Neutrophil (primary cell): ENCODE data around the gene LARP4.
A peak's percentile ranks its signal among the peaks of the same experiment; 100 is the strongest.

Experiments used
- H3K27ac ChIP-seq: fragments of 200-600 bp; sonication (generic); 2 replicates; pipeline ENCODE4 v1.5.1; 2016; ENCODE audit warnings: mild to moderate bottlenecking, moderate library complexity
- H3K27me3 ChIP-seq: fragments of 200-600 bp; sonication (generic); 2 replicates; pipeline ENCODE4 v1.6.0; 2016; ENCODE audit warnings: mild to moderate bottlenecking
- H3K36me3 ChIP-seq: fragments of 200-600 bp; sonication (generic); 2 replicates; pipeline ENCODE4 v1.5.1; 2017
- H3K4me1 ChIP-seq, 2 experiments: fragments of 200-600 bp in 1 of 2; sonication (generic) in 1 of 2; 1 replicate in 1 of 2; 2 replicates in 1 of 2; pipeline versions ENCODE4 v1.5.1 to v1.6.1; 2013 to 2016; ENCODE audit warnings: low read depth in 1 of 2, low read length in 1 of 2, mild to moderate bottlenecking in 1 of 2, moderate library complexity in 1 of 2; ENCODE audit not compliant: control insufficient read depth in 1 of 2, insufficient read depth in 1 of 2
- H3K4me3 ChIP-seq, 2 experiments: fragments of 200-600 bp in 1 of 2; sonication (generic) in 1 of 2; 1 replicate in 1 of 2; 2 replicates in 1 of 2; pipeline ENCODE4 v1.5.1; 2013 to 2016; ENCODE audit warnings: low read depth in 1 of 2, low read length in 1 of 2, mild to moderate bottlenecking in 1 of 2, moderate library complexity in 1 of 2
- H3K9me3 ChIP-seq: fragments of 200-600 bp; sonication (generic); 2 replicates; pipeline ENCODE4 v1.5.1; 2016
- TF ChIP-seq, protein P1 (sequence below): fragments of 200-600 bp; sonication (generic); IDR thresholded peaks from 2 replicates; pipeline ENCODE4 v1.5.1; 2016; ENCODE audit warnings: antibody characterized with exemption

The LARP4 gene

DNA sequence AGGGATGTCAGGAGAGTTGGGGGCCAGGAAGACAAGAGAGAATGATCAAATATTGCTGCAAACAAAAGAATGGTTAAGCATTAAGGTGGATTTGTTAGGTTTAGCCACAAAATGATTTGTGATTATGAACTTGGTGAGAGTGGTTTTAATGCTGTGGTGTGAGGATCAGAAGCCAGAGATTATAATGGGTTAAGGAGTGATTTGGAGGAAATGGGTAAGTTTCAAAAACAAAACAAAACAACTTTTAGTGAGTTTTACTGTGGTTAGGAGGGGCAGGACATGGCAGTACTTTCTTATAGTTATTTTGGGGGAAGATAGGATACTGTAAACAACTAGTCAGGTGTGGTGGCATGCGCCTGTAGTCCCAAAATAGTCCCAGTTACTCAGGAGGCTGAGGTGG is 128.1 kb downstream of the LARP4 start:
- Histone ChIP-seq H3K4me1 (peaks cover 37 to 42% of the 10 kb centered on the region in 2 experiments), H3K36me3 (no peaks in the 10 kb centered on the region), H3K27me3 (no peaks in the 10 kb centered on the region), H3K9me3 (no peaks in the 10 kb centered on the region), H3K27ac (peak overlapping the region; percentile 28), H3K4me3 (no peak overlapping the region)
- TF ChIP-seq, protein P1, sequence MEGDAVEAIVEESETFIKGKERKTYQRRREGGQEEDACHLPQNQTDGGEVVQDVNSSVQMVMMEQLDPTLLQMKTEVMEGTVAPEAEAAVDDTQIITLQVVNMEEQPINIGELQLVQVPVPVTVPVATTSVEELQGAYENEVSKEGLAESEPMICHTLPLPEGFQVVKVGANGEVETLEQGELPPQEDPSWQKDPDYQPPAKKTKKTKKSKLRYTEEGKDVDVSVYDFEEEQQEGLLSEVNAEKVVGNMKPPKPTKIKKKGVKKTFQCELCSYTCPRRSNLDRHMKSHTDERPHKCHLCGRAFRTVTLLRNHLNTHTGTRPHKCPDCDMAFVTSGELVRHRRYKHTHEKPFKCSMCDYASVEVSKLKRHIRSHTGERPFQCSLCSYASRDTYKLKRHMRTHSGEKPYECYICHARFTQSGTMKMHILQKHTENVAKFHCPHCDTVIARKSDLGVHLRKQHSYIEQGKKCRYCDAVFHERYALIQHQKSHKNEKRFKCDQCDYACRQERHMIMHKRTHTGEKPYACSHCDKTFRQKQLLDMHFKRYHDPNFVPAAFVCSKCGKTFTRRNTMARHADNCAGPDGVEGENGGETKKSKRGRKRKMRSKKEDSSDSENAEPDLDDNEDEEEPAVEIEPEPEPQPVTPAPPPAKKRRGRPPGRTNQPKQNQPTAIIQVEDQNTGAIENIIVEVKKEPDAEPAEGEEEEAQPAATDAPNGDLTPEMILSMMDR, result no peak

DNA sequence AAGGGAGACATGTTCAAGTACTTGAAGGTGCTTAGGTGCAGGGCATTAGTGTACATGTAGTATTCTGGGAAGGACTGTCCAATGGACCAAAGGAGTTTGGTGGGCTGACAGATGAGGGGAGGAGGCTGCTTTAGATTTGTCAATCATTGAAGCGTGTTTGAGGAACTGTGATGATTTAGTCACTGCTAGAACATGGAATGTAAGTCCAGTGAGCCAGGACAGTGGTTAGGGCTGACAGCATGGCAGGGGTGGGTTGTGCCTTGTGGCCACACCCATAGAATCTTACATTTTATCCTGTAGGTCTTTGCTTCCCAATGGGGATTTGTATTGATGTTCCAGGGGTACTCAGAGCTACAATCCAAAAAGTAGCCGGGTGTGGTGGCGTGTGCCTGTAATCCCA is 128.7 kb downstream of the LARP4 start:
- H3K36me3 ChIP-seq, result no peaks in the 10 kb centered on the region

More for the DNA sequence above, 128.7 kb downstream of the LARP4 start:
- H3K27me3 ChIP-seq, result no peaks in the 10 kb centered on the region
- H3K4me3 ChIP-seq, result no peak overlapping the region
- no peaks in the 10 kb centered on the region for H3K9me3 ChIP-seq
- TF ChIP-seq, protein P1, result no peak
- peak overlapping the region; percentile 28 for H3K27ac ChIP-seq
- H3K4me1 ChIP-seq, result peaks cover 37 to 39% of the 10 kb centered on the region in 2 experiments
